Stomach (tissue), 4 donors: ENCODE data around the gene PTPN2.

ENCODE experiments used
- EP300 ChIP-seq: sonication (generic); formaldehyde crosslinking; IDR thresholded peaks from one replicate; pipeline ENCODE4 v1.6.1; 2017; ENCODE audit warnings: antibody characterized with exemption
- POLR2A ChIP-seq, 4 donors: fragments of 450-650 bp; IDR thresholded peaks; one replicate each; pipeline ENCODE4 v1.6.1; 2016; ENCODE audit warnings: antibody characterized with exemption in 4 of 4, control low read depth in 2 of 4, mild to moderate bottlenecking in 1 of 4, moderate library complexity in 1 of 4
- POLR2AphosphoS5 ChIP-seq, 3 donors: sonication (generic); formaldehyde crosslinking; IDR thresholded peaks; one replicate each; pipeline ENCODE4 v1.6.1; 2016; ENCODE audit warnings: antibody characterized with exemption in 3 of 3
- TF ChIP-seq, protein P1 (sequence below), 7 experiments: fragments of 450-650 bp in 4 of 7; fragments of 200-600 bp in 3 of 7; sonication (generic) in 3 of 7; IDR thresholded peaks; one replicate each; pipeline ENCODE4 v1.5.1; 2016 to 2019; ENCODE audit warnings: antibody characterized with exemption in 7 of 7, control low read depth in 2 of 7, mild to moderate bottlenecking in 1 of 7

DNA sequence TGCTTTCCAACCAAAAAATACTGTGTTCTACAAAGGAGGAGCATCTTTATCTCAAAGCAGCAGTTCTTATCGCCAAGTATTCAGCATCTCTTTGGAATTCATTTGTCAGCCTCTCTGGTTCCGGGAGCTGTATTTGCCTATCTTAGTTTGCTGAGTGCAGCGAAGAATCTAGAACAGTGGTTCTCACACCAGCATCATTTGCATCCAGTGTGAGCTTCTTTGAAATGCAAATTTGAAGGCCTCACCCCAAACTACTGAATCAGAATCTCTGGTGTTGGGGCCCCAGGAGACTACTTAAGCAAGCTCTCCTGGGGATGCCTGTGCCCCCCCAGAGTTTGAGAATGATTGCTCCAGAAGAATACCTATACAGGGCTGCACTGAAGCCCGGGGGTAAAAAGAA is 1.5 kb upstream of the PTPN2 start:
- TF ChIP-seq, protein P1, sequence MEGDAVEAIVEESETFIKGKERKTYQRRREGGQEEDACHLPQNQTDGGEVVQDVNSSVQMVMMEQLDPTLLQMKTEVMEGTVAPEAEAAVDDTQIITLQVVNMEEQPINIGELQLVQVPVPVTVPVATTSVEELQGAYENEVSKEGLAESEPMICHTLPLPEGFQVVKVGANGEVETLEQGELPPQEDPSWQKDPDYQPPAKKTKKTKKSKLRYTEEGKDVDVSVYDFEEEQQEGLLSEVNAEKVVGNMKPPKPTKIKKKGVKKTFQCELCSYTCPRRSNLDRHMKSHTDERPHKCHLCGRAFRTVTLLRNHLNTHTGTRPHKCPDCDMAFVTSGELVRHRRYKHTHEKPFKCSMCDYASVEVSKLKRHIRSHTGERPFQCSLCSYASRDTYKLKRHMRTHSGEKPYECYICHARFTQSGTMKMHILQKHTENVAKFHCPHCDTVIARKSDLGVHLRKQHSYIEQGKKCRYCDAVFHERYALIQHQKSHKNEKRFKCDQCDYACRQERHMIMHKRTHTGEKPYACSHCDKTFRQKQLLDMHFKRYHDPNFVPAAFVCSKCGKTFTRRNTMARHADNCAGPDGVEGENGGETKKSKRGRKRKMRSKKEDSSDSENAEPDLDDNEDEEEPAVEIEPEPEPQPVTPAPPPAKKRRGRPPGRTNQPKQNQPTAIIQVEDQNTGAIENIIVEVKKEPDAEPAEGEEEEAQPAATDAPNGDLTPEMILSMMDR (IDR thresholded peaks at IDR 0.05): no peak
- no peak for TF ChIP-seq POLR2AphosphoS5 (IDR thresholded peaks at IDR 0.05)
- no peak for TF ChIP-seq POLR2A (IDR thresholded peaks at IDR 0.05)
- TF ChIP-seq EP300: no peak
